ENCODE data around the gene UBLCP1. TPM values are rescaled to one million over a fixed set of nuclear protein-coding genes. Genes with fewer than 3 reads are reported as not detected.
"Not testable (repeated sequence)": the region's sequence is repeated elsewhere in the genome, so short reads cannot be mapped to it uniquely, and the experiment has no call there.

Gene UBLCP1
- total RNA-seq, 2 experiments from 2014 or later = 16.5 to 19.0 TPM

DNA sequence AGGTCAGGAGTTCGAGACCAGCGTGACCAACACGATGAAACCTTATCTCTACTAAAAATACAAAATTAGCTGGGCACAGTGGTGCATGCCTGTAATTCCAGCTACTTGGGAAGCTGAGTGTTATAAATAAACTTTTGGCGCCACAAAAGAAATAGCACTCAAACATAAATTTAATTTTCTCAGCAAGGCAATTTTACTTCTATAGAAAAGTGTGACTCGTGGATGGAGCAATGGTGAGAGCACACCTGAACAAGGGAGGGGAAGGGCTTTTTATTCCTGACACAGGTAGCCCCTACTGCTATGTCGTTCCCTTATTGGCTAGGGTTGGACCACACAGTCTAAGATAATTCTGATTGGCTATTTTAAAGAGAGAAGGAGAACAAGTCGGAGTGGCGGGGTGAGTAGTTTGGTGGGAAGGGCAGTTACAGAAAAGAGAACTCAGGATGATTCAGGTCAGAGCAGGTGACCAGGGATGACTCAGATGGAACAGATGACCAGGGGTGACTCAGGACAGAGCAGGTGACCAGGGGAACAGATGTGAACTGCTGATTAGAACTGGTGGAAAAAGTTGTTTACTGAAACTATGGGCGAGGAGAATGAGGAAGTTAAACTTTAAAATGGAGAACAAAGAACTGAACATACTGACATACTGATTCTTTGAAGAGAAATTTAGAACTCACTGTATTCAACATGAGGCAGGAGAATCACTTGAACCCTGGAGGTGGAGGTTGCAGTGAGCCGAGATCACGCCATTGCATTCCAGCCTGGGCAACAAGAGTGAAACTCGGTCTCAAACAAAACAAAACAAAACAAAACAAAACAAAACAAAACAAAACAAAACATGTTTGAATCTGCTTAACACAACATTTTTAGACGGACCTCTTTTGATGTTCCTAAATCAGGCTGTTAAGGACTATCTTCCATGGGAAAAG, 39.1 kb downstream of the UBLCP1 start:
- H3K4me3 Mint-ChIP-seq; H3K4me1 Mint-ChIP-seq (ENCODE audit: low read depth); ATAC-seq (ENCODE audit: poor library complexity); H3K27ac Mint-ChIP-seq; CTCF ChIA-PET; H3K36me3 ChIP-seq (ENCODE audit: insufficient read depth, low read length); intact Hi-C loops (cut with DNase I, micrococcal nuclease); H3K4me1 ChIP-seq (ENCODE audit: insufficient read depth, low read length); H3K27ac ChIP-seq (ENCODE audit: low read depth in 1 of 2, low read length in 2 of 2); H3K4me3 ChIP-seq (ENCODE audit: low read length); H3K27me3 ChIP-seq (ENCODE audit: control insufficient read depth in 1 of 2, insufficient read depth in 2 of 2, low read length in 2 of 2): not testable (repeated sequence)
- peaks cover 10% of the 10 kb centered on the region for H3K36me3 Mint-ChIP-seq (ENCODE audit: low read depth)
- H3K27me3 Mint-ChIP-seq = peaks cover 15% of the 10 kb centered on the region
- DNase-seq = peak in 2 of 14 experiments; percentile 12 to 26
- H3K9me3 Mint-ChIP-seq = peaks cover 22% of the 10 kb centered on the region
- POLR2A ChIA-PET = interaction anchor here (0.7 kb wide), 1 partner anchor 57 kb away, joined by 3 read pairs; no protein-coding TSS in a partner anchor
- peaks cover 26 to 29% of the 10 kb centered on the region in 2 experiments for H3K9me3 ChIP-seq (ENCODE audit: control insufficient read depth in 1 of 2, insufficient read depth in 1 of 2, low read length in 2 of 2)

DNA sequence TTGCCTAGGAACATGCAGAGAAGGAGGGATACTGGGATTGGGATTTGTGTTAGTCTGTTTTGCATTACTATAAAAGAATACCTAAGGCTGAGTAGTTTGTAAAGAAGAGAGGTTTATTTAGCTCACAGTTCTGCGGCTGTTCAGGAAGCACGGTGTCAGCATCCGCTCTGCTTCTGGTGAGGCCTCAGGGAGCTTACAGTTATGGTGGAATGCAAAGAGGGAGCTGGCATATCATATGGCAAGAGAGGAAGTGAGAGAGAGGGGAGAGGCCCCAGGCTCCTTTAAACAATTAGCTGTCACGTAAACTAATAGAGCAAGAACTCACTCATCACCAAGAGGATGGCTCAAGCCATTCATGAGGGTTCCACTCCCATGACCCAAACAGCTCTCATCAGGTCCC, 40.2 kb downstream of the UBLCP1 start:
- H3K4me1 Mint-ChIP-seq (ENCODE audit: low read depth) = no peaks in the 10 kb centered on the region
- ChIA-PET POLR2A (no interaction called here), CTCF (no interaction called here)
- H3K4me3 ChIP-seq (ENCODE audit: low read length) = no peak overlapping the region
- peaks cover 3 to 5% of the 10 kb centered on the region in 2 experiments for H3K27me3 ChIP-seq (ENCODE audit: control insufficient read depth in 1 of 2, insufficient read depth in 2 of 2, low read length in 2 of 2)
- TF ChIP-seq, protein P1, sequence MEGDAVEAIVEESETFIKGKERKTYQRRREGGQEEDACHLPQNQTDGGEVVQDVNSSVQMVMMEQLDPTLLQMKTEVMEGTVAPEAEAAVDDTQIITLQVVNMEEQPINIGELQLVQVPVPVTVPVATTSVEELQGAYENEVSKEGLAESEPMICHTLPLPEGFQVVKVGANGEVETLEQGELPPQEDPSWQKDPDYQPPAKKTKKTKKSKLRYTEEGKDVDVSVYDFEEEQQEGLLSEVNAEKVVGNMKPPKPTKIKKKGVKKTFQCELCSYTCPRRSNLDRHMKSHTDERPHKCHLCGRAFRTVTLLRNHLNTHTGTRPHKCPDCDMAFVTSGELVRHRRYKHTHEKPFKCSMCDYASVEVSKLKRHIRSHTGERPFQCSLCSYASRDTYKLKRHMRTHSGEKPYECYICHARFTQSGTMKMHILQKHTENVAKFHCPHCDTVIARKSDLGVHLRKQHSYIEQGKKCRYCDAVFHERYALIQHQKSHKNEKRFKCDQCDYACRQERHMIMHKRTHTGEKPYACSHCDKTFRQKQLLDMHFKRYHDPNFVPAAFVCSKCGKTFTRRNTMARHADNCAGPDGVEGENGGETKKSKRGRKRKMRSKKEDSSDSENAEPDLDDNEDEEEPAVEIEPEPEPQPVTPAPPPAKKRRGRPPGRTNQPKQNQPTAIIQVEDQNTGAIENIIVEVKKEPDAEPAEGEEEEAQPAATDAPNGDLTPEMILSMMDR (IDR thresholded peaks at IDR 0.05) = no peak
- H3K4me1 ChIP-seq (ENCODE audit: insufficient read depth, low read length) = no peaks in the 10 kb centered on the region
- ATAC-seq (ENCODE audit: poor library complexity) (no peak), DNase-seq (no peak)
- H3K9me3 ChIP-seq (ENCODE audit: control insufficient read depth in 1 of 2, insufficient read depth in 1 of 2, low read length in 2 of 2) = peaks cover 20% of the 10 kb centered on the region in 2 experiments
- H3K9me3 Mint-ChIP-seq = peaks cover 22% of the 10 kb centered on the region
- no peak overlapping the region for H3K27ac Mint-ChIP-seq
- H3K27me3 Mint-ChIP-seq = peaks cover 17% of the 10 kb centered on the region
- no peak overlapping the region for H3K27ac ChIP-seq (ENCODE audit: low read depth in 1 of 2, low read length in 2 of 2)
- peaks cover 10% of the 10 kb centered on the region for H3K36me3 Mint-ChIP-seq (ENCODE audit: low read depth)
- H3K4me3 Mint-ChIP-seq = no peak overlapping the region
- H3K36me3 ChIP-seq (ENCODE audit: insufficient read depth, low read length) = no peaks in the 10 kb centered on the region
- intact Hi-C loops (cut with DNase I, micrococcal nuclease) = no loop called here

DNA sequence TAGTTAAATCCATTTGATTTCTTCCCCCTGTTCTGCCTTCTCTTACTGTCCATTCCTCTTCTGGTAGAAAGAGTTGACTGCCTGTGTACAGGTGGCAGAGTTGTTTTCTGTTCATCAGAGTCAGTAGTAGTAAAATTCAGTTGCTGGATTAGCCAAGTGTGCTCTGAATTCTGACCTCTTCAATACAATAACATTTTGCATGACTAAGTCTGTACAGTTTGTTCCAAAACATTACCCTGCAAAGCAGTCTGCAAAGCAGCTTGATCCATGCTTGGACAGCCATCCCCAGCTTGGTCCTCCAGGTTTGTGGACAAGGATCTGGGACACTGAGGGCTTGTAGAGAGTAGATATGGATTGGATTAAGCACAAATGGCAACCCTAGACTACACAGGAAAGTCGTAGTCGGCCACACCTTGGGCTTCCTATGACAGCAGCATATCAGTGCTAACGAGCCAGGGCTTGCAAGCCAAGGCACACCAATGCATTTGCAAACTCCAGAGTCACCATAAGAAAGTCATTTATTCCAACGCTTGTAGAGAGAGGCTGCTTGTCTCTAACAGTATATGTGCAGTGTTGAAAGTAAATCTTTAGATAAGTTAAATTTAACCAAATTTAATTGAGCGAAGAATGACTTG, 42.0 kb downstream of the UBLCP1 start:
- intact Hi-C loops (cut with DNase I, micrococcal nuclease) = no loop called here
- Histone ChIP-seq H3K27me3 (ENCODE audit: control insufficient read depth in 1 of 2, insufficient read depth in 2 of 2, low read length in 2 of 2) (peaks cover 5 to 8% of the 10 kb centered on the region in 2 experiments), H3K4me1 (ENCODE audit: insufficient read depth, low read length) (peaks cover under 1% of the 10 kb centered on the region), H3K36me3 (ENCODE audit: insufficient read depth, low read length) (no peaks in the 10 kb centered on the region), H3K9me3 (ENCODE audit: control insufficient read depth in 1 of 2, insufficient read depth in 1 of 2, low read length in 2 of 2) (peaks cover 14 to 15% of the 10 kb centered on the region in 2 experiments), H3K27ac (ENCODE audit: low read depth in 1 of 2, low read length in 2 of 2) (no peak overlapping the region), H3K4me3 (ENCODE audit: low read length) (no peak overlapping the region)
- CTCF ChIA-PET = no interaction called here
- TF ChIP-seq, protein P1 (IDR thresholded peaks at IDR 0.05) = no peak
- ATAC-seq (ENCODE audit: poor library complexity) (no peak), DNase-seq (no peak)
- no peak overlapping the region for H3K27ac Mint-ChIP-seq
- POLR2A ChIA-PET = no interaction called here
- peaks cover 18% of the 10 kb centered on the region for H3K27me3 Mint-ChIP-seq
- no peaks in the 10 kb centered on the region for H3K36me3 Mint-ChIP-seq (ENCODE audit: low read depth)
- peaks cover 15% of the 10 kb centered on the region for H3K9me3 Mint-ChIP-seq
- no peak overlapping the region for H3K4me3 Mint-ChIP-seq
- no peaks in the 10 kb centered on the region for H3K4me1 Mint-ChIP-seq (ENCODE audit: low read depth)

All from CD4-positive, alpha-beta T cell (primary cell).